Pulmonary artery endothelial cell (primary cell): ENCODE data around the gene PRUNE2. TPM values are rescaled to one million over a fixed set of nuclear protein-coding genes. Genes with fewer than 3 reads are reported as not detected.
A peak's percentile ranks its signal among the peaks of the same experiment; 100 is the strongest.
"Not testable (repeated sequence)": the region's sequence is repeated elsewhere in the genome, so short reads cannot be mapped to it uniquely, and the experiment has no call there.

Source experiments
- DNase-seq: peaks from one replicate; pipeline ENCODE4 v3.0.0-alpha.2; 2011; ENCODE audit warnings: low read depth, low spot score
- total RNA-seq: library from RNA; depleted of rRNA; stranded (reverse); fragments of >200 nt; gene quantifications from 2 replicates; pipeline ENCODE4 v1.2.3, GENCODE V29; 2014

Gene PRUNE2
- total RNA-seq, 1 donor from 2014 or later, result 8.4 TPM

GRCh38 chr9:76693912-76694311, 212.0 kb downstream of the PRUNE2 start:
- DNase-seq, result no peak

GRCh38 chr9:76692458-76693129, 213.3 kb downstream of the PRUNE2 start:
- DNase-seq, result no peak

- no peak for DNase-seq
Measured at GRCh38 chr9:76691517-76692313, 214.2 kb downstream of the PRUNE2 start.

- no peak for DNase-seq
Measured at GRCh38 chr9:76690973-76691370, 214.9 kb downstream of the PRUNE2 start.

GRCh38 chr9:76690246-76690972, 215.5 kb downstream of the PRUNE2 start:
- no peak for DNase-seq

- DNase-seq, result no peak
Measured at GRCh38 chr9:76688471-76689238, 217.3 kb downstream of the PRUNE2 start.

GRCh38 chr9:76687861-76688391, 218.0 kb downstream of the PRUNE2 start:
- DNase-seq, result peak; percentile 84

GRCh38 chr9:76686756-76687155, 219.2 kb downstream of the PRUNE2 start:
- no peak for DNase-seq

GRCh38 chr9:76684213-76684612, 221.7 kb downstream of the PRUNE2 start:
- no peak for DNase-seq

GRCh38 chr9:76681556-76681955, 224.4 kb downstream of the PRUNE2 start:
- DNase-seq, result no peak

- no peak for DNase-seq
Measured at GRCh38 chr9:76680716-76681425, 225.0 kb downstream of the PRUNE2 start.

- DNase-seq, result peak; percentile 90
Measured at GRCh38 chr9:76677481-76678055, 228.3 kb downstream of the PRUNE2 start.

- DNase-seq, result no peak
Measured at GRCh38 chr9:76676857-76677256, 229.1 kb downstream of the PRUNE2 start.

GRCh38 chr9:76667521-76667957, 238.4 kb downstream of the PRUNE2 start:
- no peak for DNase-seq

GRCh38 chr9:76665966-76666365, 239.9 kb downstream of the PRUNE2 start:
- not testable (repeated sequence) for DNase-seq

GRCh38 chr9:76665458-76665857, 240.5 kb downstream of the PRUNE2 start:
- no peak for DNase-seq

- no peak for DNase-seq
Measured at GRCh38 chr9:76664120-76664519, 241.8 kb downstream of the PRUNE2 start.

GRCh38 chr9:76662476-76663281, 243.2 kb downstream of the PRUNE2 start:
- no peak for DNase-seq
